Measurements from ENCODE around the gene CTXN3. TPM values are rescaled to one million over a fixed set of nuclear protein-coding genes. Genes with fewer than 3 reads are reported as not detected.

The CTXN3 gene
- total and polyA plus RNA-seq, 2 donors (not counting 3 experiments of a cell fraction or from before 2014, with no cell fraction given) = not detected

GRCh38 chr5:127599847-127600246, 49.0 kb upstream of the CTXN3 start:
- Histone ChIP-seq H4K20me1 (replicated peaks; ENCODE audit: control insufficient read depth, extremely low read depth, insufficient read depth, low read length) (no peaks in the 10 kb centered on the region), H3K27me3 (ENCODE audit: control insufficient read depth in 2 of 2, insufficient read depth in 2 of 2, low read length in 2 of 2) (peaks cover 0 to 2% of the 10 kb centered on the region in 2 experiments), H3K9me1 (replicated peaks; ENCODE audit: control insufficient read depth, extremely low read depth, insufficient read depth, low read length) (no peaks in the 10 kb centered on the region), H3K4me2 (ENCODE audit: insufficient read depth, low read length) (no peak overlapping the region), H3K4me3 (replicated peaks in 1 of 3; ENCODE audit: insufficient read depth in 1 of 3, low read depth in 1 of 3, low read length in 3 of 3) (no peak overlapping the region), H2AFZ (ENCODE audit: low read depth, low read length) (no peak overlapping the region), H3K36me3 (ENCODE audit: control insufficient read depth in 2 of 2, extremely low read depth in 1 of 2, insufficient read depth in 2 of 2, low read length in 2 of 2) (no peaks in the 10 kb centered on the region), H3K79me2 (ENCODE audit: control insufficient read depth, insufficient read depth, low read length) (no peaks in the 10 kb centered on the region), H3K4me1 (ENCODE audit: control insufficient read depth, extremely low read depth, insufficient read depth, low read length) (no peaks in the 10 kb centered on the region), H3K9me3 (replicated peaks; ENCODE audit: control insufficient read depth, insufficient read depth, low read length) (no peaks in the 10 kb centered on the region), H3K9ac (replicated peaks; ENCODE audit: extremely low read depth, insufficient read depth, low read length) (no peak overlapping the region), H3K27ac (ENCODE audit: insufficient read depth, low read depth, low read length) (no peak overlapping the region)
- no peak for TF ChIP-seq POLR2A (IDR thresholded peaks at IDR 0.05; ENCODE audit: low read depth, low read length)
- TF ChIP-seq GATA2 (IDR thresholded peaks at IDR 0.05; ENCODE audit: insufficient read depth, insufficient read length, low read depth, low read length) = no peak
- CTCF ChIA-PET = no interaction called here
- BruUV-seq (replicated peaks) = no TSS peak
- no peak for DNase-seq (ENCODE audit: low read depth, low spot score)
- POLR2A ChIA-PET = no interaction called here
- FAIRE-seq = no peak
- intact Hi-C loops (cut with micrococcal nuclease) = no loop called here
- dilution Hi-C loops (cut with MboI; ENCODE audit: extremely low pct_ligation_motif_present, low sequenced_read_pairs) = no loop called here

GRCh38 chr5:127601111-127601510, 47.8 kb upstream of the CTXN3 start:
- dilution Hi-C loops (cut with MboI; ENCODE audit: extremely low pct_ligation_motif_present, low sequenced_read_pairs) = no loop called here
- Histone ChIP-seq H3K4me3 (replicated peaks in 1 of 3; ENCODE audit: insufficient read depth in 1 of 3, low read depth in 1 of 3, low read length in 3 of 3) (no peak overlapping the region), H3K27ac (ENCODE audit: insufficient read depth, low read depth, low read length) (no peak overlapping the region), H2AFZ (ENCODE audit: low read depth, low read length) (no peak overlapping the region), H3K9ac (replicated peaks; ENCODE audit: extremely low read depth, insufficient read depth, low read length) (no peak overlapping the region), H3K4me2 (ENCODE audit: insufficient read depth, low read length) (no peak overlapping the region), H3K9me3 (replicated peaks; ENCODE audit: control insufficient read depth, insufficient read depth, low read length) (no peaks in the 10 kb centered on the region), H4K20me1 (replicated peaks; ENCODE audit: control insufficient read depth, extremely low read depth, insufficient read depth, low read length) (no peaks in the 10 kb centered on the region), H3K4me1 (ENCODE audit: control insufficient read depth, extremely low read depth, insufficient read depth, low read length) (no peaks in the 10 kb centered on the region), H3K9me1 (replicated peaks; ENCODE audit: control insufficient read depth, extremely low read depth, insufficient read depth, low read length) (no peaks in the 10 kb centered on the region), H3K27me3 (ENCODE audit: control insufficient read depth in 2 of 2, insufficient read depth in 2 of 2, low read length in 2 of 2) (peaks cover 0 to 2% of the 10 kb centered on the region in 2 experiments), H3K79me2 (ENCODE audit: control insufficient read depth, insufficient read depth, low read length) (no peaks in the 10 kb centered on the region), H3K36me3 (ENCODE audit: control insufficient read depth in 2 of 2, extremely low read depth in 1 of 2, insufficient read depth in 2 of 2, low read length in 2 of 2) (no peaks in the 10 kb centered on the region)
- TF ChIP-seq JUN (IDR thresholded peaks at IDR 0.05; ENCODE audit: borderline replicate concordance, insufficient read depth, insufficient read length, low read depth) (no peak), CTCF (IDR thresholded peaks at IDR 0.05; ENCODE audit: extremely low read depth in 1 of 2, insufficient read depth in 1 of 2, low read depth in 1 of 2, low read length in 2 of 2) (no peak), POLR2A (IDR thresholded peaks at IDR 0.05; ENCODE audit: low read depth, low read length) (no peak), POLR2AphosphoS5 (IDR thresholded peaks at IDR 0.05; ENCODE audit: insufficient read depth, low read depth, low read length) (no peak), MYC (IDR thresholded peaks at IDR 0.05; ENCODE audit: low read depth, low read length) (no peak), MAX (IDR thresholded peaks at IDR 0.05; ENCODE audit: insufficient read depth, insufficient read length) (no peak), FOS (IDR thresholded peaks at IDR 0.05; ENCODE audit: borderline replicate concordance, insufficient read depth, low read length) (no peak), EZH2 (IDR thresholded peaks at IDR 0.05; ENCODE audit: borderline replicate concordance, low read depth, low read length, severe bottlenecking) (no peak), GATA2 (IDR thresholded peaks at IDR 0.05; ENCODE audit: insufficient read depth, insufficient read length, low read depth, low read length) (no peak)
- no peak for FAIRE-seq
- DNase-seq (ENCODE audit: low read depth, low spot score) = no peak
- POLR2A ChIA-PET = no interaction called here
- CTCF ChIA-PET = no interaction called here
- no TSS peak for BruUV-seq (replicated peaks)
- intact Hi-C loops (cut with micrococcal nuclease) = no loop called here
